H1 (cell line): Measurements from ENCODE around the gene LINC01488. TPM values are rescaled to one million over a fixed set of nuclear protein-coding genes. Genes with fewer than 3 reads are reported as not detected.

ENCODE experiments used
- CTCF ChIA-PET: fragments of 300-600 bp; sonication (Branson Sonifier 250); formaldehyde crosslinking; loops from one replicate; lab custom pipeline; 2021; ENCODE audit not compliant: partially characterized antibody; lab: Charles Lee
- POLR2A ChIA-PET: fragments of 300-600 bp; sonication (Branson Sonifier 250); formaldehyde crosslinking; loops from one replicate; lab custom pipeline; 2021; ENCODE audit warnings: inconsistent platforms; ENCODE audit not compliant: partially characterized antibody; lab: Charles Lee
- DNase-seq, 2 experiments: peaks; one replicate each; pipeline versions ENCODE4 v3.0.0 to v3.0.0-alpha.2; 2010 to 2022; ENCODE audit warnings: low spot score in 2 of 2, low read depth in 1 of 2, mixed read lengths in 1 of 2
- FAIRE-seq: peaks from 2 replicates; lab custom pipeline; 2011; peaks lifted over from hg19 to GRCh38; lab: Jason Lieb, UNC
- H2AFZ ChIP-seq: 2 replicates; pipeline ENCODE4 v1.8.1; 2012; ENCODE audit warnings: low read length, inconsistent platforms
- H2AK5ac ChIP-seq: 2 replicates; pipeline ENCODE4 v1.6.1; 2013; ENCODE audit warnings: low read depth, low read length
- H2BK120ac ChIP-seq: replicated peaks from 2 replicates; pipeline ENCODE3; 2013; ENCODE audit warnings: low read depth, low read length, inconsistent platforms
- H2BK12ac ChIP-seq: 2 replicates; pipeline ENCODE4 v1.6.1; 2013; ENCODE audit warnings: low read depth, low read length
- H2BK15ac ChIP-seq: 2 replicates; pipeline ENCODE4 v1.6.1; 2013; ENCODE audit warnings: low read length
- H2BK20ac ChIP-seq: 2 replicates; pipeline ENCODE4 v1.6.1; 2013; ENCODE audit warnings: low read length
- H2BK5ac ChIP-seq: 2 replicates; pipeline ENCODE4 v1.6.1; 2013; ENCODE audit warnings: low read depth, low read length
- H3K14ac ChIP-seq: 2 replicates; pipeline ENCODE4 v1.6.1; 2013; ENCODE audit warnings: inconsistent platforms; ENCODE audit not compliant: insufficient read length
- H3K18ac ChIP-seq: 2 replicates; pipeline ENCODE4 v1.6.1; 2013; ENCODE audit warnings: low read length; ENCODE audit errors: extremely low read depth
- H3K23ac ChIP-seq: 2 replicates; pipeline ENCODE4 v1.6.1; 2013; ENCODE audit warnings: inconsistent platforms; ENCODE audit not compliant: insufficient read length
- H3K23me2 ChIP-seq: 2 replicates; pipeline ENCODE4 v1.6.1; 2013; ENCODE audit warnings: low read depth, low read length
- H3K27ac ChIP-seq: 2 replicates; pipeline ENCODE4 v1.6.1; 2011; ENCODE audit warnings: low read depth, low read length, inconsistent platforms
- H3K27me3 ChIP-seq, 4 experiments: replicated peaks in 1 of 4; 1 replicate in 1 of 4; 2 replicates in 3 of 4; pipeline versions ENCODE4 v1.6.1 to v1.8.1; 2011 to 2013; ENCODE audit warnings: low read length in 3 of 4, mild to moderate bottlenecking in 3 of 4, inconsistent platforms in 2 of 4, mixed read lengths in 2 of 4, moderate library complexity in 1 of 4; ENCODE audit not compliant: control insufficient read depth in 3 of 4, insufficient read depth in 3 of 4; ENCODE audit errors: extremely low read depth in 1 of 4
- H3K36me3 ChIP-seq, 4 experiments: 2 replicates each; pipeline versions ENCODE4 v1.6.1 to v1.8.1; 2011 to 2013; ENCODE audit warnings: mild to moderate bottlenecking in 4 of 4, low read length in 3 of 4, moderate library complexity in 2 of 4, control low read depth in 1 of 4, inconsistent platforms in 1 of 4; ENCODE audit not compliant: insufficient read depth in 4 of 4, control insufficient read depth in 2 of 4
- H3K4ac ChIP-seq: replicated peaks from 2 replicates; pipeline ENCODE3; 2013; ENCODE audit warnings: low read length, low read depth, mixed read lengths, inconsistent platforms; ENCODE audit not compliant: insufficient read length
- H3K4me1 ChIP-seq, 4 experiments: replicated peaks in 1 of 4; 1 replicate in 1 of 4; 2 replicates in 3 of 4; pipeline versions ENCODE4 v1.6.1 to v1.8.1; 2011 to 2013; ENCODE audit warnings: low read length in 3 of 4, inconsistent platforms in 2 of 4, mixed read lengths in 1 of 4; ENCODE audit not compliant: insufficient read depth in 4 of 4, control insufficient read depth in 3 of 4
- H3K4me2 ChIP-seq, 2 experiments: 2 replicates each; pipeline versions ENCODE4 v1.6.1 to v1.8.1; 2011 to 2013; ENCODE audit warnings: low read depth in 2 of 2, low read length in 2 of 2, control low read depth in 1 of 2, inconsistent platforms in 1 of 2, mild to moderate bottlenecking in 1 of 2; ENCODE audit not compliant: insufficient read depth in 1 of 2
- H3K4me3 ChIP-seq, 4 experiments: fragments of 200-600, 300-600 bp in 1 of 4; sonication (generic), shearing (Covaris generic), sonication (Bioruptor Twin) in 1 of 4; 2 replicates each; pipeline versions ENCODE4 v1.5.1 to v1.8.1; 2011 to 2016; ENCODE audit warnings: low read length in 4 of 4, low read depth in 3 of 4, control low read depth in 2 of 4, inconsistent platforms in 2 of 4, mild to moderate bottlenecking in 2 of 4, mixed read lengths in 1 of 4, moderate library complexity in 1 of 4; ENCODE audit not compliant: insufficient read depth in 2 of 4; ENCODE audit errors: extremely low read depth in 1 of 4
- H3K56ac ChIP-seq: replicated peaks from 2 replicates; pipeline ENCODE3; 2013; ENCODE audit warnings: low read depth, mild to moderate bottlenecking, mixed read lengths, low read length, inconsistent platforms; ENCODE audit not compliant: insufficient read length
- H3K79me1 ChIP-seq: 2 replicates; pipeline ENCODE4 v1.6.1; 2013; ENCODE audit warnings: low read depth, low read length, control low read depth
- H3K79me2 ChIP-seq, 2 experiments: 2 replicates each; pipeline versions ENCODE4 v1.6.1 to v1.8.1; 2012 to 2013; ENCODE audit warnings: low read length in 2 of 2, mild to moderate bottlenecking in 2 of 2, inconsistent platforms in 1 of 2; ENCODE audit not compliant: insufficient read depth in 2 of 2, control insufficient read depth in 1 of 2
- H3K9ac ChIP-seq, 4 experiments: replicated peaks in 1 of 4; 1 replicate in 1 of 4; 2 replicates in 3 of 4; pipeline versions ENCODE4 v1.6.1 to v1.8.1; 2011 to 2013; ENCODE audit warnings: low read depth in 3 of 4, low read length in 3 of 4, control low read depth in 2 of 4, mild to moderate bottlenecking in 2 of 4, moderate library complexity in 2 of 4, inconsistent platforms in 1 of 4; ENCODE audit errors: extremely low read depth in 1 of 4
- H3K9me3 ChIP-seq, 2 experiments: 2 replicates each; pipeline versions ENCODE4 v1.6.1 to v1.8.1; 2012 to 2013; ENCODE audit warnings: mild to moderate bottlenecking in 2 of 2, moderate library complexity in 2 of 2, control low read depth in 1 of 2, inconsistent platforms in 1 of 2, low read depth in 1 of 2, low read length in 1 of 2, mixed read lengths in 1 of 2; ENCODE audit not compliant: insufficient read depth in 2 of 2
- H4K20me1 ChIP-seq, 2 experiments: replicated peaks in 1 of 2; 2 replicates each; pipeline versions ENCODE3 to v1.8.1; 2011 to 2013; ENCODE audit warnings: inconsistent platforms in 2 of 2, low read length in 2 of 2, mild to moderate bottlenecking in 1 of 2; ENCODE audit not compliant: insufficient read depth in 2 of 2, control insufficient read depth in 1 of 2
- H4K5ac ChIP-seq: 2 replicates; pipeline ENCODE4 v1.6.1; 2013; ENCODE audit warnings: low read length, low read depth, mixed read lengths, inconsistent platforms; ENCODE audit not compliant: insufficient read length
- H4K8ac ChIP-seq: 2 replicates; pipeline ENCODE4 v1.8.0; 2013; ENCODE audit warnings: mild to moderate bottlenecking, moderate library complexity, low read length, inconsistent platforms; ENCODE audit not compliant: insufficient read depth; ENCODE audit errors: extremely low read depth
- H4K91ac ChIP-seq: replicated peaks from 2 replicates; pipeline ENCODE3; 2013; ENCODE audit warnings: low read length, mixed read lengths, inconsistent platforms; ENCODE audit not compliant: insufficient read length
- ASH2L ChIP-seq: fragments of 200-600, 300-600 bp; sonication (generic); IDR thresholded peaks from one replicate; pipeline ENCODE4 v1.7.1; 2017; ENCODE audit warnings: low read length
- CEBPB ChIP-seq: IDR thresholded peaks from 2 replicates; pipeline ENCODE4 v1.6.1; 2012; ENCODE audit warnings: low read depth, low read length
- KDM4A ChIP-seq: IDR thresholded peaks from one replicate; pipeline ENCODE4 v1.7.1; 2012; ENCODE audit warnings: low read depth, mild to moderate bottlenecking, moderate library complexity, low read length, inconsistent platforms; ENCODE audit not compliant: severe bottlenecking
- MAX ChIP-seq: IDR thresholded peaks from 2 replicates; pipeline ENCODE4 v1.6.1; 2012; ENCODE audit warnings: inconsistent platforms
- POLR2AphosphoS5 ChIP-seq: IDR thresholded peaks from 2 replicates; pipeline ENCODE4 v1.6.1; 2011; ENCODE audit warnings: low read depth, low read length
- POU5F1 ChIP-seq: IDR thresholded peaks from 2 replicates; pipeline ENCODE4 v1.6.1; 2011; ENCODE audit warnings: low read depth, mild to moderate bottlenecking, low read length, moderate library complexity
- RAD21 ChIP-seq, 2 experiments: IDR thresholded peaks in 1 of 2; conservative IDR thresholded peaks in 1 of 2; 2 replicates each; pipeline ENCODE4 v1.6.1; 2011; ENCODE audit warnings: low read depth in 2 of 2, low read length in 2 of 2, improper control_type of control experiment in 1 of 2, inconsistent platforms in 1 of 2, mild to moderate bottlenecking in 1 of 2, moderate library complexity in 1 of 2
- SAP30 ChIP-seq: fragments of 300-600 bp; sonication (generic); IDR thresholded peaks from 2 replicates; pipeline ENCODE4 v1.7.1; 2012; ENCODE audit warnings: low read length, moderate library complexity, mild to moderate bottlenecking, inconsistent platforms; ENCODE audit not compliant: insufficient read depth, insufficient replicate concordance
- TEAD4 ChIP-seq: IDR thresholded peaks from 2 replicates; pipeline ENCODE4 v1.6.1; 2012; ENCODE audit warnings: low read depth, low read length, inconsistent platforms, mixed read lengths
- YY1 ChIP-seq: IDR thresholded peaks from 2 replicates; pipeline ENCODE4 v1.6.1; 2011; ENCODE audit warnings: low read depth, mild to moderate bottlenecking, low read length
- ZNF274 ChIP-seq: IDR thresholded peaks from 2 replicates; pipeline ENCODE4 v1.7.0; 2012; ENCODE audit warnings: low read length, borderline replicate concordance; ENCODE audit errors: extremely low read depth
- WGBS, 2 experiments: shearing (Covaris generic) in 1 of 2; methylation state at CpG; one replicate each; pipeline versions ENCODE4 v1.1.6 to v1.1.7; 2013 to 2015; ENCODE audit warnings: low lambda C conversion rate in 2 of 2, mixed read lengths in 2 of 2, inconsistent platforms in 1 of 2, low coverage in 1 of 2, missing lambda C conversion rate in 1 of 2; ENCODE audit not compliant: insufficient replicate concordance in 2 of 2, insufficient coverage in 1 of 2, insufficient read length in 1 of 2; ENCODE audit errors: extremely low coverage in 1 of 2, missing lambda C conversion rate in 1 of 2; 5-methylcytosine and 5-hydroxymethylcytosine counted together
- polyA plus RNA-seq, 7 experiments: library from polyadenylated mRNA; depleted of rRNA in 3 of 7; stranded (reverse) in 5 of 7; unstranded in 2 of 7; fragments of >200 nt in 5 of 7; fragments of 200-250 nt in 2 of 7; gene quantifications; 1 replicate in 5 of 7; 2 replicates in 1 of 7; 4 replicates in 1 of 7; pipeline versions ENCODE4 v1.2.1 to v1.2.3, GENCODE V29; 2011 to 2013; ENCODE audit warnings: missing spikeins in 2 of 7, mixed read lengths in 2 of 7
- total RNA-seq: library from RNA; stranded (reverse); fragmentation: NEBNext Ultra II Directional; extraction: Animal tissue kit (Norgen Biotek cat#: 25700); gene quantifications from 2 replicates; pipeline ENCODE4 v1.2.1, GENCODE V29; 2021

The LINC01488 gene
- total and polyA plus RNA-seq, 2 of the 8 experiments (the other 6 are each of a cell fraction or from before 2014, with no cell fraction given), result not detected

GRCh38 chr11:69521457-69521856 is 40.0 kb downstream of the LINC01488 start:
- H3K4me1 ChIP-seq, result peaks cover 5 to 26% (median 10%) of the 10 kb centered on the region in 4 experiments
- H3K18ac ChIP-seq, result peak overlapping the region; percentile 84
- H2BK20ac ChIP-seq, result peak overlapping the region; percentile 100
- no peak overlapping the region for H3K27ac ChIP-seq
- H3K9ac ChIP-seq, result no peak overlapping the region
- H3K79me1 ChIP-seq, result no peaks in the 10 kb centered on the region
- H3K4me2 ChIP-seq, result peak overlapping the region; percentile 46 to 50; a peak in 3 of 4 replicates
- WGBS, 2 experiments, result 0% methylated on average over 4 of the region's 4 CpGs; no CpG with 5 or more reads in 1 of the 2 experiments
- no peak overlapping the region for H3K4ac ChIP-seq
- H3K23ac ChIP-seq, result no peak overlapping the region
- DNase-seq, result peak; percentile 62 to 64
- ChIA-PET CTCF (interaction anchor here (0.6 to 1.5 kb wide), 4 partner anchors 8 to 474 kb away, joined by 3 read pairs; no protein-coding TSS in a partner anchor), POLR2A (interaction anchor here (0.9 to 2.9 kb wide), 7 partner anchors 8 to 134 kb away, joined by 3 to 12 read pairs (median 4); no protein-coding TSS in a partner anchor)
- H2AFZ ChIP-seq, result no peak overlapping the region
- H2BK120ac ChIP-seq, result peak overlapping the region; percentile 70
- H2AK5ac ChIP-seq, result no peak overlapping the region
- H3K4me3 ChIP-seq, result no peak overlapping the region; a peak in 1 of 8 replicates
- FAIRE-seq, result peak; percentile 100
- H2BK12ac ChIP-seq, result peak overlapping the region; percentile 61
- peak overlapping the region; percentile 20 for H4K5ac ChIP-seq
- H3K27me3 ChIP-seq, result peaks cover 0 to 10% (median 3%) of the 10 kb centered on the region in 4 experiments; a peak in 3 of 7 replicates
- H2BK15ac ChIP-seq, result no peak overlapping the region
- H4K20me1 ChIP-seq, result no peaks in the 10 kb centered on the region
- no peak overlapping the region for H4K8ac ChIP-seq
- peaks cover 10 to 15% of the 10 kb centered on the region in 2 experiments; a peak in 3 of 4 replicates for H3K9me3 ChIP-seq
- H3K23me2 ChIP-seq, result no peaks in the 10 kb centered on the region
- H4K91ac ChIP-seq, result peak overlapping the region; percentile 32
- no peaks in the 10 kb centered on the region; a peak in 1 of 8 replicates for H3K36me3 ChIP-seq
- no peak overlapping the region for H3K56ac ChIP-seq
- no peaks in the 10 kb centered on the region for H3K79me2 ChIP-seq
- no peak overlapping the region for H3K14ac ChIP-seq
- H2BK5ac ChIP-seq, result peak overlapping the region; percentile 92; the same call in 1 of the 2 replicates
- TF ChIP-seq ZNF274, result no peak
- TF ChIP-seq YY1, result no peak
- TF ChIP-seq KDM4A, result no peak
- TF ChIP-seq MAX, result peak; percentile 67
- 0 out of 2 replicates have a peak, but pooled peaks have one; percentile 56 for TF ChIP-seq POU5F1
- TF ChIP-seq CEBPB, result no peak
- no peak for TF ChIP-seq SAP30
- no peak for TF ChIP-seq POLR2AphosphoS5
- TF ChIP-seq RAD21 (IDR thresholded peaks at IDR 0.05 in 1 of 2, conservative IDR thresholded peaks at IDR 0.05 in 1 of 2; ENCODE audit: low read depth in 2 of 2, low read length in 2 of 2), result peak in 1 of 2 experiments; percentile 5; a peak in 1 of 4 replicates
- peak; percentile 26 for TF ChIP-seq ASH2L
- TF ChIP-seq TEAD4, result peak; percentile 57; the same call in 1 of the 2 replicates
